Suprapubic skin (tissue), 4 donors: Measurements from ENCODE around the gene UBL3.

Experiments used
- EP300 ChIP-seq: sonication (generic); formaldehyde crosslinking; IDR thresholded peaks from one replicate; pipeline ENCODE4 v1.6.1; 2017; ENCODE audit warnings: antibody characterized with exemption
- POLR2AphosphoS5 ChIP-seq, 3 donors: sonication (generic); formaldehyde crosslinking; IDR thresholded peaks; one replicate each; pipeline ENCODE4 v1.6.1; 2017; ENCODE audit warnings: antibody characterized with exemption in 3 of 3
- TF ChIP-seq, protein P1 (sequence below), 2 donors: fragments of 200-600 bp in 1 of 2; fragments of 450-650 bp in 1 of 2; sonication (generic) in 1 of 2; IDR thresholded peaks; one replicate each; pipeline ENCODE4 v1.5.1; 2016 to 2019; ENCODE audit warnings: antibody characterized with exemption in 2 of 2, mild to moderate bottlenecking in 1 of 2, moderate library complexity in 1 of 2

DNA sequence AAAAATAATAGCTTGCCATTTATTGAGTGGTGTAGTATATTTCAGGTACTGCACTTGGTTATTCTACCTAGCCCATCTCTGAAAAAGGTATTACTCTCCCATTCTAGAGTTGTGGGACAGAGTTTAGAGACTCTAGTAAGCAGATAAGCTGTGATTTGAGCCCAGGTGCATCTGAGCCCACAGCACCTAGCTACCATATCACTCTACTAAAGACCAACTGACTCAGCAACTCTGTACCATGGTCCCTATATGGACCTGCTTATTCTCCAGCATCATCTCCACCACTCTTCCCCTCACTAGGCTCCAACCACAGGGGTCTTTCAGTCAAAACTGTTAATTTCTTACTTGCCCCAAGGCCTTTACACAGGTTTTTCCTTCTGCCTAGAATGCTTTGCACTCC lies 64.4 kb downstream of the UBL3 start:
- TF ChIP-seq, protein P1, sequence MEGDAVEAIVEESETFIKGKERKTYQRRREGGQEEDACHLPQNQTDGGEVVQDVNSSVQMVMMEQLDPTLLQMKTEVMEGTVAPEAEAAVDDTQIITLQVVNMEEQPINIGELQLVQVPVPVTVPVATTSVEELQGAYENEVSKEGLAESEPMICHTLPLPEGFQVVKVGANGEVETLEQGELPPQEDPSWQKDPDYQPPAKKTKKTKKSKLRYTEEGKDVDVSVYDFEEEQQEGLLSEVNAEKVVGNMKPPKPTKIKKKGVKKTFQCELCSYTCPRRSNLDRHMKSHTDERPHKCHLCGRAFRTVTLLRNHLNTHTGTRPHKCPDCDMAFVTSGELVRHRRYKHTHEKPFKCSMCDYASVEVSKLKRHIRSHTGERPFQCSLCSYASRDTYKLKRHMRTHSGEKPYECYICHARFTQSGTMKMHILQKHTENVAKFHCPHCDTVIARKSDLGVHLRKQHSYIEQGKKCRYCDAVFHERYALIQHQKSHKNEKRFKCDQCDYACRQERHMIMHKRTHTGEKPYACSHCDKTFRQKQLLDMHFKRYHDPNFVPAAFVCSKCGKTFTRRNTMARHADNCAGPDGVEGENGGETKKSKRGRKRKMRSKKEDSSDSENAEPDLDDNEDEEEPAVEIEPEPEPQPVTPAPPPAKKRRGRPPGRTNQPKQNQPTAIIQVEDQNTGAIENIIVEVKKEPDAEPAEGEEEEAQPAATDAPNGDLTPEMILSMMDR (IDR thresholded peaks at IDR 0.05) = no peak
- TF ChIP-seq POLR2AphosphoS5 (IDR thresholded peaks at IDR 0.05) (no peak), EP300 (no peak)
